Occipital lobe (tissue), 2 donors: Measurements from ENCODE around the gene BLZF1. TPM values are rescaled to one million over a fixed set of nuclear protein-coding genes. Genes with fewer than 3 reads are reported as not detected.
"Not testable (repeated sequence)": the region's sequence is repeated elsewhere in the genome, so short reads cannot be mapped to it uniquely, and the experiment has no call there.

Source experiments
- DNase-seq: peaks from one replicate; lab custom pipeline; 2025; lab: John Stamatoyannopoulos, UW
- total RNA-seq: library from RNA; depleted of rRNA; stranded (reverse); fragments of >200 nt; gene quantifications from one replicate; pipeline ENCODE4 v1.2.3, GENCODE V29; 2014

Gene BLZF1, protein sequence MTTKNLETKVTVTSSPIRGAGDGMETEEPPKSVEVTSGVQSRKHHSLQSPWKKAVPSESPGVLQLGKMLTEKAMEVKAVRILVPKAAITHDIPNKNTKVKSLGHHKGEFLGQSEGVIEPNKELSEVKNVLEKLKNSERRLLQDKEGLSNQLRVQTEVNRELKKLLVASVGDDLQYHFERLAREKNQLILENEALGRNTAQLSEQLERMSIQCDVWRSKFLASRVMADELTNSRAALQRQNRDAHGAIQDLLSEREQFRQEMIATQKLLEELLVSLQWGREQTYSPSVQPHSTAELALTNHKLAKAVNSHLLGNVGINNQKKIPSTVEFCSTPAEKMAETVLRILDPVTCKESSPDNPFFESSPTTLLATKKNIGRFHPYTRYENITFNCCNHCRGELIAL
- total RNA-seq: 37.3 TPM

GRCh38 chr1:169367686-169368405 lies at the start of gene BLZF1, which contains the start of gene NME7:
Gene BLZF1 (plus strand): TSS chr1:169368195. CDS start chr1:169369523, 1,328 bp downstream.
Gene NME7 (minus strand): TSS chr1:169367797. CDS start chr1:169367710, 87 bp downstream.
- DNase-seq: peak; percentile 94

DNA sequence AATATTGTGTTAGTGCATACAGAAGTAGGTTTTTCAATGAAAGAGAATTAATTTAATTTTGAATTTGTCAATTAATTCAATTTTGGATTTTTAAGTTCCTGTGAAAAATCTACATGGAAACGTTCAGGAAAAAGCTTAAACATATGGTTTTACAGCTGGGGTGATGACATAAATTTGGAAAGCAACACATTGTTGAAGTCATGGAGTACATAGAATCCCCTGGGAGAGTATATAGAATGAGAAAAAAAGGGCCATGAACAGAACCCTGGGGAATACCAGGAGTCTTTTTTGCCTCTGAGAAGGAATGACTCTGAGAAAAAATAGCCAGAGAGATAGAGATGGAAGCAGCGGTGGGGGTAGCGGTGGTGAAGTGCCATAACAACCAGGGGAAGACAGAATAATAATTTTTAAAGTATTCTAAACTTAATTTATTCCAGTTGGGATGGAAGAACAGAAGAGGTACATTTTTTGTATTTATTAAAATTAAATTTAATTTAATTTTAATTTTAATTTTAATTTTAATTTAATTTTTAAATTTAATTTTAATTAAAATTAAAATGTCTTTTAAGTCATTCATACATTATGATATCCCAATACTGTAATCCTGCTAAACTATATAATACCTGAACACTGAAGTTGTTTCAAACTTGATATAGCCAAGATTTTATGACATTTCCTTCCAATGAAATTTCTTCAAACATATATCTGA lies 49.3 kb upstream of the BLZF1 start:
- DNase-seq: no peak

GRCh38 chr1:169321539-169321938 lies 46.5 kb upstream of the BLZF1 start:
- no peak for DNase-seq

GRCh38 chr1:169322138-169322537 lies 45.9 kb upstream of the BLZF1 start:
- DNase-seq: no peak

DNA sequence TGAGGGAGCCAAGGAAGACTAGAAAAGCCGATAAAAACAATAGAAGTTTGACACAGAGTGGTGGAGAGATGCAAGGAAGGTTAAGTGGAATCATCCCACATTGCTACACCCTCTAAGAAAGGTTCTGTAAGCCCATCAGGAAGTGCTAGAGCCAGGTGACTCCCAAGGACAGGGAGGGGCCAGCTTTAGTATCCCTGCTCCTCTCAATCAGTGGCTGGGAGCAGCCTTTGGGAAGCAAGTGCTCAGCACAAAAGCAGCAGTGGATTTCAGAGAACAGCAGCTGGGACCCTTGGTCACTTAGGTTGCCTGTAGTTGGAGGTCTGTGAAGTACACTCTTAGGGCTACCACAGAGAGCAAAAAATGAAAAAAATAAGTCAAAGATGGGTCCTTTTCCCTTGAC lies 42.9 kb upstream of the BLZF1 start:
- no peak for DNase-seq

DNA sequence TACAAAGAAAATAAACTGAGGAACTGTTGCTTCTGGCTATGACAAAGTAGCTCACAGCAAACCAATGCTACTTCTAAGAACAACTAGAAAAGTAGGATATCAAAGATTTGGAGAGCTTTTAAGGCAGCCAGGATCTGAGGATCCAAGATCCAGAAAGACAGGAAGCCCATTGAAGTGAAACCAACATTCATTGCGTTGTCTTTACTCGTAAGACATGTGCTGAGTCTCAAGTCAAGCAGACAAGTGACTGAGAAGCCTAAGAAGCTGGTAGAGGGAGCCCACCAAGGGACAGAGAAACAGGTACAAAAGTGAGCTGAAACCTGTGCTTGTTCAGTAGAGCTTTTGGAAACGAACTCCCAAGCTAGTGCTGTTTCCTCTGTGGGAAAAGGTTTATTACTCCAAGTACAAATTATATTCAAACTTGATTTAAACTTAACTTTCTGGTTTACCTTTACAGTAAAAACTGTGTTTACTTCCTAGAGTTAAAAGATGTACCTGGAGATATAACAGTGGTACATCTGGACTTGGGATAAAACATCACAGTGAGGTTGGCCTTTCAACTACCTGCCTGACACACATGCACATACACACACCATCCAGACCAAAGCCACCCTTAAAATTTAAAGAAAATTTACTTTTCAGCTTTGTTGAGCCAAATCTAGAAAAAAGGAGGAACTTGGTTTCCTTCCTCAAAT lies 41.6 kb upstream of the BLZF1 start:
- no peak for DNase-seq

- DNase-seq: no peak
Measured at GRCh38 chr1:169326956-169327268, 41.1 kb upstream of the BLZF1 start.

DNA sequence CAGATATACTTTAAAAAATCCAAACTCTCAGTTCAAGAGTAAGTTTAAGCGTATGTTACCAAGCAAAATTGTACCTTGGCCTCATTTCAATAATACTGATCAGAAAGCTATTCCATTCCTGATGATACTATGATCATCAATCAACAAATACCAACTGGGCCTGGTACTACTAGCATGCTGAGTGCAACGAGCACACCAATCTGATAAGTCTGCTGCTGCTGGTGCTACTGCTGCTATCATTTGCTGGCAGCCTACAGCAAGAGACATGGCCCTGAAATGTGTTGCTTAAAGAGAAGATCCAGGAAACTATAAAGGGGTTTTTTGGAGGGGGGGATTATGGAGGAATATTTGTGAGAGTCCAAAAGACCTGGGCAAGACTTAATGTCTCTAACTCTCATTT lies 40.1 kb upstream of the BLZF1 start:
- no peak for DNase-seq

GRCh38 chr1:169329383-169329782 lies 38.6 kb upstream of the BLZF1 start:
- no peak for DNase-seq

DNA sequence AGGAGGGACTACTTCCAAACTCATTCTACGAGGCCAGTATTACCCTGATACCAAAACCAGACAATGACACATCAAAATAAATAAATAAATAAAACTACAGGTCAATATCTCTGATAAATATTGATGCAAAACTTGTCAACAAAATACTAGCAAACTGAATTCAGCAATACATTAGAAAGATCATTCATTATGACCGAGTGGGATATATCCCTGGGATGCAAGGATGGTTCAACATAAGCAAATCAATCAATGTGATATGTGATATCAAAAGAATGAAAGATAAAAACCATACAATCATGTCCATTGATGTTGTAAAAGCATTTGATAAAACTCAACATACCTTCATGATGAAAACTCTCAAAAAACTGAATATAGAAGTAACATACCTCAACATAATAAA lies 37.1 kb upstream of the BLZF1 start:
- DNase-seq: no peak

- DNase-seq: not testable (repeated sequence)
Measured at GRCh38 chr1:169334727-169335126, 33.3 kb upstream of the BLZF1 start.

DNA sequence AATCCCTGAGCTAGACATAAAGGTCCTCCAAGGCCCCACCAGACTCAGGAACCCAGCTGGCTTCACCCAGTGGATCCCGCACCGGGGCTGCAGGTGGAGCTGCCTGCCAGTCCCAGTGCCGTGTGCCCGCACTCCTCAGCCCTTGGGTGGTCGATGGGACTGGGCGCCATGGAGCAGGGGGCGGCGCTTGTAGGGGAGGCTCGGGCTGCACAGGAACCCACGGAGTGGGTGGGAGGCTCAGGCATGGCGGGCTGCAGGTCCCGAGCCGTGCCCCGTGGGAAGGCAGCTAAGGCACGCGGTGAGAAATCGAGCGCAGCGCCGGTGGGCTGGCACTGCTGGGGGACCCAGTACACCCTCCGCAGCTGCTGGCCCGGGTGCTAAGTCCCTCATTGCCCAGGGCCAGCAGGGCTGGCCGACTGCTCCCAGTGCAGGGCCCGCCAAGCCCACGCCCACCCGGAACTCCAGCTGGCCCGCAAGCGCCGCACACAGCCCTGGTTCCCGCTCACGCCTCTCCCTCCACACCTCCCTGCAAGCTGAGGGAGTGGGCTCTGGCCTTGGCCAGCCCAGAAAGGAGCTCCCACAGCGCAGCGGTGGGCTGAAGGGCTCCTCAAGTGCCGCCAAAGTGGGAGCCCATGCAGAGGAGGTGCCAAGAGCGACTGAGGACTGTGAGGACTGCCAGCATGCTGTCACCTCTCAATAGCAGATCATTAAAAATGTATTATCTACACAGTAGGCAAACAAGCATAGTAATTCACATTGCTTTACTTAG lies 30.9 kb upstream of the BLZF1 start:
- not testable (repeated sequence) for DNase-seq

GRCh38 chr1:169338617-169339016 lies 29.4 kb upstream of the BLZF1 start:
- no peak for DNase-seq

- no peak for DNase-seq
Measured at GRCh38 chr1:169339773-169340172, 28.2 kb upstream of the BLZF1 start.

DNA sequence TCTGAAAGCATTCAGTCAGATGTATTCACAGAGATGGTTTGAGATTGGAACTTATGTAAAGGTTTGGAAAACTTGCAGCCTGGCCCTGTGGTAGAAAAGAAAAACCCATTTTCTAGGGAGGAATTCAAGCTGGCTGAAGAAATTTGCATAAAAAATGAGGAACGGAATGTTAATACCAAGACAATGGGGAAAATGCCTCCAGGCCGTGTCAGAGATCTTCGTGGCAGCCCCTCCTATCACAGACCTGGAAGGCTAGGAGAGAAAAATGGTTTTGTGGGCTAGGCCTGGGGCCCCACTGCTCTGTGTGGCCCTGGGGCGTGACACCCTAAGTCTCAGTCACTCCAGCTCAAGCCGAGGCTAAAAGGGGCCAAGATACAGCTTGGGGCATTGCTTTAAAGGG lies 27.1 kb upstream of the BLZF1 start:
- DNase-seq: no peak

DNA sequence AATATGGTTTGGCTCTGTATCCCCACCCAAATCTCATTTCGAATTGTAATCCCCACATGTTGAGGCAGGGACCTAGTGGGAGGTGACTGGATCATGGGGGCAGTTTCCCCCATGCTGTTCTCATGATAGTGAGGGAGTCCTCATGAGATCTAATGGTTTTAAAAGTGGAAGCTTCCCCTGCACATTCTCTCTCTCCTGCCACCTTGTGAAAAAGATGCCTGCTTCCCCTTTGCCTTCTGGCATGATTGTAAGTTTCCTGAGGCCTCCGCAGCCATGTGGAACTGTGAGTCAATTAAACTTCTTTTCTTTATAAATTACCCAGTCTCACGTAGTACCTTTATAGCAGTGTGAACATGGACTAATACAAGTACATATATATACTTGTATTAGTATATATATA lies 25.9 kb upstream of the BLZF1 start:
- not testable (repeated sequence) for DNase-seq

DNA sequence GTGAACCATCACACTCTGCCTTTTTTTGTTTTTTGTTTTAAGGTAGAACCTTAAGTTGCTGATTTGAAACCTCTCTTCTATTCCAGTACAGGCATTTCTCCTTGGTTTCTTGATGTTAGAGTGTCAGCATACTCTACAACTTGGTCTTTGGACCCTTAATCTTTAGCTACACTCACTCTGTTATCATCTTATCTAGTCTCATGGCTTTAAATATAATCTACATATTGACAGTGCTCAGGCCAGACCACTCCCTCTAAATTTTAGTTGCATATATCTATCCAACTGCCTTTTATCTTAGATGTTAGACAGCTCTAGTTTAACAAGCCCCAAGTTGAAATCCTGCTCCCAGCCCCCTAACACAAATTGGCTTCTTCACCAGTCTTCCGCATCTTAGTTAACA lies 22.5 kb upstream of the BLZF1 start:
- no peak for DNase-seq

DNA sequence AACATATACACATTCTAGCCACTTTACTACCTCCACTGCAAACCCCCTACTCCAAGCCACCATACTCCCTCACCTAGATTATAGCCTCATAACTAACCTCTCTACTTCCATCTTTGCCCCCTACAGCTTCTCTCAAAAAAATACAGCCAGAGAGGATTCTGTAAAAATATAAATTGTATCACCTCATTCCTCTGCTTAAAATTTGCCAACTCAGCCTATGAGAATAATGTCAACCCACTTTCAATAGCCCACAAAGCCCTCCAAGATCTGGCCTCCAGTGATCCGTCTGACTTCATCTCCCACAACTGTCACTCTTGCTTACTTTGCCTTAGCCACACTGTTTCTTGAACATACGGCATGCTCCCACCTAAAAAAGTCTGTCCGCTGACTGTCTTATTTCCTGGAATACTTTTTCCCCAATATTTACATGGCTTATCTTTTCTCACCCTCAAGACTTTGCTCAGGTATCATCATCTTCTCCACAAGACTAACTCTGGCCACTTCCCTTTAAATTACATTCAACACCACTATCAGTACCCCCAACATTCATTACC lies 21.9 kb upstream of the BLZF1 start:
- no peak for DNase-seq

GRCh38 chr1:169347688-169348382 lies 20.2 kb upstream of the BLZF1 start:
- DNase-seq: no peak
